Common myeloid progenitor, CD34-positive (primary cell): ENCODE data around the gene CYP27B1. TPM values are rescaled to one million over a fixed set of nuclear protein-coding genes. Genes with fewer than 3 reads are reported as not detected.
A peak's percentile ranks its signal among the peaks of the same experiment; 100 is the strongest.

Experiments
- CTCF ChIA-PET: fragments of 350-600 bp; sonication (Branson Sonifier 250); formaldehyde crosslinking; loops from one replicate; lab custom pipeline; 2021; ENCODE audit warnings: antibody characterized with exemption; lab: Charles Lee
- POLR2A ChIA-PET: fragments of 350-600 bp; sonication (Branson Sonifier 250); formaldehyde crosslinking; loops from one replicate; lab custom pipeline; 2021; ENCODE audit warnings: antibody characterized with exemption; lab: Charles Lee
- DNase-seq, 3 donors: peaks; one replicate each; pipeline versions ENCODE4 v3.0.0 to v3.0.0-alpha.2; 2013
- H3K27ac ChIP-seq, 2 experiments: 1 replicate in 1 of 2; 2 replicates in 1 of 2; pipeline ENCODE4 v1.7.0; 2013; ENCODE audit warnings: inconsistent platforms in 2 of 2, low read length in 2 of 2, mild to moderate bottlenecking in 2 of 2, low read depth in 1 of 2, moderate library complexity in 1 of 2; ENCODE audit not compliant: severe bottlenecking in 2 of 2, insufficient read depth in 1 of 2, poor library complexity in 1 of 2
- H3K27me3 ChIP-seq, 5 experiments: replicated peaks in 2 of 5; 1 replicate in 3 of 5; 2 replicates in 2 of 5; pipeline versions ENCODE4 v1.6.1 to v1.7.0; 2013; ENCODE audit warnings: low read length in 4 of 5, mild to moderate bottlenecking in 2 of 5, moderate library complexity in 2 of 5, inconsistent platforms in 1 of 5; ENCODE audit not compliant: insufficient read depth in 5 of 5, control insufficient read depth in 4 of 5
- H3K36me3 ChIP-seq, 4 experiments: 1 replicate in 2 of 4; 2 replicates in 2 of 4; pipeline versions ENCODE4 v1.6.1 to v1.7.0; 2013; ENCODE audit warnings: low read length in 3 of 4, control low read depth in 1 of 4, mild to moderate bottlenecking in 1 of 4; ENCODE audit not compliant: control insufficient read depth in 4 of 4, insufficient read depth in 4 of 4
- H3K4me1 ChIP-seq, 4 experiments: 1 replicate in 3 of 4; 2 replicates in 1 of 4; pipeline versions ENCODE4 v1.6.1 to v1.7.1; 2013; ENCODE audit warnings: low read length in 3 of 4, mild to moderate bottlenecking in 3 of 4, control low read depth in 1 of 4, inconsistent platforms in 1 of 4, moderate library complexity in 1 of 4; ENCODE audit not compliant: control insufficient read depth in 4 of 4, insufficient read depth in 4 of 4; ENCODE audit errors: control extremely low read depth in 1 of 4
- H3K4me3 ChIP-seq, 7 experiments: 1 replicate in 4 of 7; 2 replicates in 3 of 7; pipeline versions ENCODE4 v1.5.1 to v1.7.0; 2013; ENCODE audit warnings: mild to moderate bottlenecking in 7 of 7, low read length in 6 of 7, moderate library complexity in 6 of 7, inconsistent platforms in 2 of 7, low read depth in 2 of 7, control low read depth in 1 of 7; ENCODE audit not compliant: insufficient read depth in 4 of 7, control insufficient read depth in 1 of 7; ENCODE audit errors: extremely low read depth in 1 of 7
- H3K9me3 ChIP-seq, 5 experiments: 1 replicate in 4 of 5; 2 replicates in 1 of 5; pipeline versions ENCODE4 v1.6.1 to v1.7.1; 2013; ENCODE audit warnings: low read length in 4 of 5, mild to moderate bottlenecking in 2 of 5, inconsistent platforms in 1 of 5, low read depth in 1 of 5, moderate library complexity in 1 of 5; ENCODE audit not compliant: control insufficient read depth in 4 of 5, insufficient read depth in 2 of 5; ENCODE audit errors: control extremely low read depth in 1 of 5
- WGBS: methylation state at CpG from one replicate; pipeline ENCODE4 v1.1.5; 2013; ENCODE audit not compliant: insufficient coverage; 5-methylcytosine and 5-hydroxymethylcytosine counted together
- polyA plus RNA-seq: library from polyadenylated mRNA; unstranded; fragments of 120-200 nt; gene quantifications from one replicate; pipeline ENCODE4 v1.2.1, GENCODE V29; 2013

CYP27B1 gene
- 0.66 TPM for polyA plus RNA-seq

- H3K4me1 ChIP-seq, result peaks cover 2 to 38% (median 37%) of the 10 kb centered on the region in 4 experiments
- ChIA-PET POLR2A (no interaction called here), CTCF (interaction anchor here (0.7 to 4.4 kb wide), 8 partner anchors 7 to 71 kb away, joined by 3 to 43 read pairs (median 6); partner anchors contain the start of gene MARCHF9)
- H3K4me3 ChIP-seq, result peak within 1 kb of the TSS in 4 of 7 experiments; percentile 52 to 77 (median 63)
- H3K9me3 ChIP-seq, result no peaks in the 10 kb centered on the region
- H3K27ac ChIP-seq, result no peak within 1 kb of the TSS
- H3K36me3 ChIP-seq, result peaks cover 5 to 25% (median 13%) of the 10 kb centered on the region in 4 experiments
- peaks cover 0 to 50% (median 19%) of the 10 kb centered on the region in 5 experiments for H3K27me3 ChIP-seq
- DNase-seq, result peak in 1 of 3 donors; percentile 35
- 6% methylated on average over 34 of the region's 38 CpGs for WGBS
Observed at GRCh38 chr12:57766464-57767304, at the start of gene CYP27B1. TSS of gene CYP27B1 (minus strand) at chr12:57767078. CDS start at chr12:57767041, 37 bp downstream.

- H3K36me3 ChIP-seq, result peaks cover 7 to 21% (median 14%) of the 10 kb centered on the region in 4 experiments
- H3K27me3 ChIP-seq, result no peaks in the 10 kb centered on the region
- peaks cover 0 to 10% (median 3%) of the 10 kb centered on the region in 4 experiments for H3K4me1 ChIP-seq
- WGBS, result 88% methylated on average over 2 of the region's 3 CpGs
- no peaks in the 10 kb centered on the region for H3K9me3 ChIP-seq
- CTCF ChIA-PET, result interaction anchor here (0.9 to 5.2 kb wide), 9 partner anchors 9 to 125 kb away, joined by 3 to 39 read pairs (median 4); partner anchors contain the start of gene ATP23
- H3K4me3 ChIP-seq, result no peak overlapping the region
- POLR2A ChIA-PET, result no interaction called here
- no peak overlapping the region for H3K27ac ChIP-seq
- DNase-seq, result no peak
Observed at GRCh38 chr12:57816001-57816854, 49.4 kb upstream of the CYP27B1 start.

- CTCF ChIA-PET, result interaction anchor here (0.9 to 5.2 kb wide), 7 partner anchors 9 to 126 kb away, joined by 3 to 39 read pairs (median 5); partner anchors contain the start of gene ATP23
- Histone ChIP-seq H3K4me3 (no peak overlapping the region), H3K4me1 (peaks cover 0 to 10% (median 3%) of the 10 kb centered on the region in 4 experiments), H3K9me3 (no peaks in the 10 kb centered on the region), H3K27me3 (no peaks in the 10 kb centered on the region), H3K27ac (no peak overlapping the region), H3K36me3 (peaks cover 7 to 20% (median 10%) of the 10 kb centered on the region in 4 experiments)
- POLR2A ChIA-PET, result no interaction called here
- WGBS, result 95% methylated on average over 9 of the region's 13 CpGs
- no peak for DNase-seq
Observed at GRCh38 chr12:57815177-57816000, 48.5 kb upstream of the CYP27B1 start.

GRCh38 chr12:57813971-57814772, 47.3 kb upstream of the CYP27B1 start:
- H3K9me3 ChIP-seq, result no peaks in the 10 kb centered on the region
- H3K27me3 ChIP-seq, result no peaks in the 10 kb centered on the region
- peaks cover 0 to 10% (median 3%) of the 10 kb centered on the region in 4 experiments for H3K4me1 ChIP-seq
- POLR2A ChIA-PET, result no interaction called here
- no peak for DNase-seq
- H3K27ac ChIP-seq, result no peak overlapping the region
- WGBS, result 100% methylated on average over 5 of the region's 17 CpGs
- peaks cover 7 to 17% (median 8%) of the 10 kb centered on the region in 4 experiments for H3K36me3 ChIP-seq
- CTCF ChIA-PET, result interaction anchor here (1.3 to 5.4 kb wide), 7 partner anchors 7 to 82 kb away, joined by 4 to 41 read pairs (median 8); no protein-coding TSS in a partner anchor
- H3K4me3 ChIP-seq, result no peak overlapping the region

GRCh38 chr12:57813111-57813970, 46.5 kb upstream of the CYP27B1 start:
- ChIA-PET CTCF (interaction anchor here (1.1 to 5.4 kb wide), 5 partner anchors 12 to 25 kb away, joined by 3 to 41 read pairs (median 6); no protein-coding TSS in a partner anchor), POLR2A (no interaction called here)
- H3K4me1 ChIP-seq, result peaks cover 0 to 10% (median 3%) of the 10 kb centered on the region in 4 experiments
- no peaks in the 10 kb centered on the region for H3K27me3 ChIP-seq
- H3K4me3 ChIP-seq, result no peak overlapping the region
- H3K36me3 ChIP-seq, result peaks cover 2 to 14% (median 5%) of the 10 kb centered on the region in 4 experiments
- 97% methylated on average over 10 of the region's 14 CpGs for WGBS
- H3K9me3 ChIP-seq, result no peaks in the 10 kb centered on the region
- no peak for DNase-seq
- H3K27ac ChIP-seq, result no peak overlapping the region
